IMR-90 (cell line): Measurements from ENCODE around the gene TP53TG5. TPM values are rescaled to one million over a fixed set of nuclear protein-coding genes. Genes with fewer than 3 reads are reported as not detected.

Experiments
- ATAC-seq: fragments of 200-7000 bp; cut with Tn5 transposase; 2 replicates; pipeline ENCODE4 v1.9.1; 2020; ENCODE audit warnings: low read depth, mild to moderate bottlenecking, moderate library complexity
- BruUV-seq: library from RNA; stranded (reverse); fragments of 400-500 nt; replicated peaks from 2 replicates; lab custom pipeline; 2021; lab: Mats Ljungman, UMichigan
- CTCF ChIA-PET: fragments of 300-600 bp; formaldehyde crosslinking; extraction: SDS; loops from one replicate; lab custom pipeline; 2021; ENCODE audit warnings: antibody characterized with exemption; lab: Yijun Ruan, JAX
- POLR2A ChIA-PET: fragments of 300-600 bp; sonication (Branson Sonifier 250); formaldehyde crosslinking; loops from one replicate; lab custom pipeline; 2022; ENCODE audit warnings: antibody characterized with exemption; ENCODE audit not compliant: unreplicated experiment; lab: Charles Lee
- DNase-seq: peaks from one replicate; pipeline ENCODE4 v3.0.0; 2013
- H2AFZ ChIP-seq: replicated peaks from 2 replicates; pipeline ENCODE3; 2013; ENCODE audit warnings: low read length, mild to moderate bottlenecking; ENCODE audit not compliant: poor library complexity
- H2AK5ac ChIP-seq: 2 replicates; pipeline ENCODE4 v1.6.1; 2013; ENCODE audit warnings: low read depth, low read length, inconsistent platforms
- H2AK9ac ChIP-seq: replicated peaks from 2 replicates; pipeline ENCODE3; 2013; ENCODE audit warnings: mild to moderate bottlenecking, low read depth, low read length, moderate library complexity; ENCODE audit not compliant: poor library complexity
- H2BK120ac ChIP-seq: 2 replicates; pipeline ENCODE4 v1.6.1; 2013; ENCODE audit warnings: low read depth, low read length, inconsistent platforms
- H2BK15ac ChIP-seq: 3 replicates; pipeline ENCODE4 v1.6.1; 2013; ENCODE audit warnings: low read depth, low read length, inconsistent platforms
- H2BK20ac ChIP-seq: 2 replicates; pipeline ENCODE4 v1.6.1; 2013; ENCODE audit warnings: low read depth, mild to moderate bottlenecking, inconsistent platforms, low read length, moderate library complexity
- H2BK5ac ChIP-seq: 2 replicates; pipeline ENCODE4 v1.6.1; 2013; ENCODE audit warnings: mild to moderate bottlenecking, low read depth, low read length, inconsistent platforms; ENCODE audit not compliant: poor library complexity, severe bottlenecking
- H3K14ac ChIP-seq: replicated peaks from 2 replicates; pipeline ENCODE4 v1.6.1; 2013; ENCODE audit warnings: low read depth, low read length, inconsistent platforms
- H3K18ac ChIP-seq: 2 replicates; pipeline ENCODE4 v1.6.1; 2013; ENCODE audit warnings: low read depth, low read length, control low read depth
- H3K23ac ChIP-seq: 2 replicates; pipeline ENCODE4 v1.6.1; 2013; ENCODE audit warnings: low read depth, low read length, inconsistent platforms
- H3K27ac ChIP-seq: 2 replicates; pipeline ENCODE4 v1.5.1; 2013; ENCODE audit warnings: mild to moderate bottlenecking, control low read depth, low read length; ENCODE audit not compliant: insufficient read depth
- H3K27me3 ChIP-seq: 2 replicates; pipeline ENCODE4 v1.6.1; 2013; ENCODE audit warnings: low read length; ENCODE audit not compliant: control insufficient read depth, insufficient read depth
- H3K36me3 ChIP-seq: 2 replicates; pipeline ENCODE4 v1.6.1; 2013; ENCODE audit warnings: low read length, mixed read lengths; ENCODE audit not compliant: control insufficient read depth, insufficient read depth
- H3K4ac ChIP-seq: 2 replicates; pipeline ENCODE4 v1.6.1; 2013; ENCODE audit warnings: low read depth, low read length, inconsistent platforms
- H3K4me1 ChIP-seq: 2 replicates; pipeline ENCODE4 v1.6.1; 2013; ENCODE audit warnings: low read length, mixed read lengths; ENCODE audit not compliant: control insufficient read depth, insufficient read depth
- H3K4me2 ChIP-seq: 2 replicates; pipeline ENCODE4 v1.6.1; 2013; ENCODE audit warnings: low read depth, mild to moderate bottlenecking, control low read depth, low read length, moderate library complexity
- H3K4me3 ChIP-seq: 2 replicates; pipeline ENCODE4 v1.5.1; 2013; ENCODE audit warnings: low read depth, mild to moderate bottlenecking, control low read depth, low read length, moderate library complexity; ENCODE audit not compliant: insufficient read depth
- H3K56ac ChIP-seq: 2 replicates; pipeline ENCODE4 v1.6.1; 2013; ENCODE audit warnings: low read length, inconsistent platforms; ENCODE audit not compliant: insufficient read depth; ENCODE audit errors: extremely low read depth
- H3K79me1 ChIP-seq, 2 experiments: 2 replicates each; pipeline ENCODE4 v1.6.1; 2013; ENCODE audit warnings: low read length in 2 of 2, inconsistent platforms in 1 of 2, low read depth in 1 of 2
- H3K9ac ChIP-seq: 2 replicates; pipeline ENCODE4 v1.6.1; 2013; ENCODE audit warnings: low read depth, low read length, control low read depth
- H3K9me1 ChIP-seq: 2 replicates; pipeline ENCODE4 v1.6.1; 2013; ENCODE audit warnings: low read length, inconsistent platforms; ENCODE audit not compliant: insufficient read depth
- H3K9me3 ChIP-seq: 2 replicates; pipeline ENCODE4 v1.6.1; 2013; ENCODE audit warnings: low read length; ENCODE audit not compliant: control insufficient read depth, insufficient read depth
- H4K20me1 ChIP-seq: 2 replicates; pipeline ENCODE4 v1.6.1; 2013; ENCODE audit warnings: low read length, inconsistent platforms; ENCODE audit not compliant: insufficient read depth
- H4K5ac ChIP-seq: 2 replicates; pipeline ENCODE4 v1.6.1; 2013; ENCODE audit warnings: mild to moderate bottlenecking, low read depth, low read length, control low read depth
- H4K8ac ChIP-seq, 2 experiments: 2 replicates each; pipeline ENCODE4 v1.6.1; 2013; ENCODE audit warnings: low read depth in 2 of 2, low read length in 2 of 2, control low read depth in 1 of 2, inconsistent platforms in 1 of 2
- H4K91ac ChIP-seq: 2 replicates; pipeline ENCODE4 v1.6.1; 2013; ENCODE audit warnings: low read depth, low read length, inconsistent platforms; ENCODE audit not compliant: insufficient read depth
- NFE2L2 ChIP-seq: fragments of 150-350 bp; IDR thresholded peaks from 2 replicates; pipeline ENCODE4 v1.6.1; 2016; ENCODE audit warnings: low read depth, mild to moderate bottlenecking, low read length
- RAD21 ChIP-seq: IDR thresholded peaks from 2 replicates; pipeline ENCODE4 v1.6.1; 2012; ENCODE audit warnings: low read length, improper control_type of control experiment
- WGBS, 2 experiments: methylation state at CpG; one replicate each; pipeline versions ENCODE4 v1.1.5 to v1.1.7; 2013; ENCODE audit warnings: missing lambda C conversion rate in 2 of 2; ENCODE audit not compliant: insufficient read length in 1 of 2; ENCODE audit errors: extremely low coverage in 2 of 2; 5-methylcytosine and 5-hydroxymethylcytosine counted together
- dilution Hi-C: fragments of 300-500 bp; cut with HindIII; formaldehyde crosslinking; loops from one replicate; pipeline ENCODE4 v1.14.3; 2018; ENCODE audit warnings: low sequenced_read_pairs; ENCODE audit not compliant: unreplicated experiment
- in situ Hi-C: fragments of 300-500 bp; cut with MboI; formaldehyde crosslinking; loops from 3 replicates; pipeline ENCODE4 v1.14.3; 2019; ENCODE audit warnings: low sequenced_read_pairs, inconsistent platforms, mixed read lengths
- intact Hi-C: fragments of 100-400 bp; cut with micrococcal nuclease; formaldehyde crosslinking; loops from 2 replicates; pipeline ENCODE4 v1.10.0; 2022
- polyA plus RNA-seq, 3 experiments: library from polyadenylated mRNA; depleted of rRNA; stranded (reverse); fragments of >200 nt; gene quantifications; 2 replicates each; pipeline ENCODE4 v1.2.3, GENCODE V29; 2012; ENCODE audit warnings: low replicate concordance in 1 of 3
- total RNA-seq: library from RNA; depleted of rRNA; stranded (reverse); fragments of >200 nt; gene quantifications from 2 replicates; pipeline ENCODE4 v1.2.3, GENCODE V29; 2012

TP53TG5 gene
- total and polyA plus RNA-seq, 2 of the 4 experiments (the other 2 are of a cell fraction) = not detected

DNA sequence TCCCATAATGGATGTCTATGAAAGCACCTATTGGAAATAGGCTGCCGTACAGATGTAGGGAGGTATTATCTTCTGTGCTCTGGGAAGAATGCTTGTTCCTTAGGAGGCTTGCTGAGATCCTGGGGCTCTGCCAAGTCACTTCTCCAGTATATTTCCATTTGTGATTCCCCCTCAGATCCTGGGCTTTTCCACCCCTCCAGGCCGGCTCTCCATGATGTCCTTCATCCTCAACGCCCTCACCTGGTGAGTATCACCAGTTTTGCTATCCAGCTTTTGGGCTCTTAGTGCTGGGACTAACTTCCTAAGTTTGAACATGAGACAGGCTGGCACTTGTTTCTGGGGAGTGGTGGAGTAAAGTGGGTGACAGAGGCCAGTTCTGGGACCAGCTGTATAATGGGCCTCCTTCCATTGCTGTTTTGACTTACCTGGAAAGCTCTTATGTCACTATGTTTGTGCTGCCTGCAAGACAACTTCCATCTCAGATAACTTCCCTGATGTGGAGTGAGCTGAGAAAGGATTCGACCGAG, 12.6 kb downstream of the TP53TG5 start:
- Histone ChIP-seq H2BK5ac (no peak overlapping the region), H2BK15ac (no peak overlapping the region), H3K18ac (no peak overlapping the region), H3K79me1 (peaks cover 9 to 39% of the 10 kb centered on the region in 2 experiments), H3K27me3 (no peaks in the 10 kb centered on the region), H2AK9ac (no peak overlapping the region), H3K14ac (no peak overlapping the region), H2BK20ac (no peak overlapping the region), H3K4me1 (0 out of 2 replicates have a peak, but pooled peaks cover 3% of the 10 kb centered on the region), H3K36me3 (peaks cover 19% of the 10 kb centered on the region), H4K8ac (no peak overlapping the region), H4K91ac (no peak overlapping the region), H2AK5ac (no peak overlapping the region), H3K9ac (no peak overlapping the region), H3K9me1 (peaks cover 4% of the 10 kb centered on the region; the same call in 1 of the 2 replicates), H4K5ac (no peak overlapping the region), H2AFZ (no peak overlapping the region), H3K56ac (no peak overlapping the region), H3K4ac (no peak overlapping the region), H3K27ac (no peak overlapping the region), H3K4me3 (no peak overlapping the region), H2BK120ac (no peak overlapping the region), H3K9me3 (no peaks in the 10 kb centered on the region), H4K20me1 (no peaks in the 10 kb centered on the region), H3K23ac (no peak overlapping the region), H3K4me2 (no peak overlapping the region)
- dilution Hi-C loops (no loop called here), intact Hi-C loops (no loop called here), in situ Hi-C loops (no loop called here)
- BruUV-seq = no TSS peak
- no CpG with 5 or more reads among the region's 5 CpGs for WGBS, 2 experiments
- TF ChIP-seq RAD21 (no peak), NFE2L2 (no peak)
- ATAC-seq (no peak), DNase-seq (no peak)
- ChIA-PET POLR2A (no interaction called here), CTCF (no interaction called here)
